HEK293 (cell line): Measurements from ENCODE around the gene STPG3.

Source experiments
- CTCF ChIA-PET: fragments of 350-600 bp; formaldehyde crosslinking; extraction: SDS; loops from one replicate; lab custom pipeline; 2021; ENCODE audit warnings: antibody characterized with exemption; lab: Yijun Ruan, JAX
- POLR2A ChIA-PET: fragments of 300-600 bp; formaldehyde crosslinking; extraction: SDS; loops from one replicate; lab custom pipeline; 2020; ENCODE audit warnings: antibody characterized with exemption, inconsistent platforms; lab: Yijun Ruan, JAX
- H3K27ac ChIP-seq: fragments of 200-500 bp; sonication (Bioruptor generic); 2 replicates; pipeline ENCODE4 v1.5.1; 2014; ENCODE audit warnings: low read depth, low read length, control low read depth, inconsistent platforms; ENCODE audit errors: extremely low read depth
- H3K36me3 ChIP-seq, 2 experiments: fragments of 200-500 bp in 1 of 2; sonication (Bioruptor generic) in 1 of 2; 1 replicate in 1 of 2; 2 replicates in 1 of 2; pipeline ENCODE4 v1.5.1; 2014 to 2017; ENCODE audit warnings: inconsistent platforms in 2 of 2, low read length in 2 of 2; ENCODE audit not compliant: control insufficient read depth in 2 of 2, insufficient read depth in 1 of 2
- H3K4me1 ChIP-seq: fragments of 200-500 bp; sonication (Bioruptor generic); 2 replicates; pipeline ENCODE4 v1.5.1; 2014; ENCODE audit warnings: mild to moderate bottlenecking, low read length, inconsistent platforms; ENCODE audit not compliant: control insufficient read depth, insufficient read depth
- H3K4me3 ChIP-seq: 2 replicates; pipeline ENCODE4 v1.5.1; 2011; ENCODE audit warnings: low read depth, mild to moderate bottlenecking, control low read depth, low read length, moderate library complexity
- H3K9me3 ChIP-seq: fragments of 200-500 bp; sonication (Bioruptor generic); 2 replicates; pipeline ENCODE4 v1.5.1; 2014; ENCODE audit warnings: low read depth, low read length, inconsistent platforms; ENCODE audit not compliant: control insufficient read depth, insufficient read depth
- GLIS1 ChIP-seq: fragments of 450-650 bp; formaldehyde crosslinking; IDR thresholded peaks from 2 replicates; pipeline ENCODE4 v1.5.1; 2016; ENCODE audit warnings: missing biosample characterization, missing genetic modification characterization
- KLF16 ChIP-seq: fragments of 450-650 bp; formaldehyde crosslinking; IDR thresholded peaks from 2 replicates; pipeline ENCODE4 v1.5.1; 2017; ENCODE audit warnings: missing biosample characterization, missing genetic modification characterization
- MZF1 ChIP-seq: fragments of 450-650 bp; formaldehyde crosslinking; IDR thresholded peaks from 2 replicates; pipeline ENCODE4 v1.5.1; 2017; ENCODE audit warnings: missing biosample characterization, missing genetic modification characterization, borderline replicate concordance
- OSR2 ChIP-seq: fragments of 450-650 bp; formaldehyde crosslinking; IDR thresholded peaks from 2 replicates; pipeline ENCODE4 v1.5.1; 2016; ENCODE audit warnings: missing biosample characterization, missing genetic modification characterization
- SETDB1 ChIP-seq: IDR thresholded peaks from one replicate; pipeline ENCODE4 v1.6.1; 2017; ENCODE audit warnings: mild to moderate bottlenecking, low read length, moderate library complexity, mixed read lengths; ENCODE audit not compliant: insufficient read length
- SP7 ChIP-seq: fragments of 450-650 bp; formaldehyde crosslinking; IDR thresholded peaks from 2 replicates; pipeline ENCODE4 v1.5.1; 2016; ENCODE audit warnings: missing biosample characterization, missing genetic modification characterization
- TRIM28 ChIP-seq: IDR thresholded peaks from 2 replicates; pipeline ENCODE4 v1.6.1; 2011; ENCODE audit warnings: low read length, control low read depth, borderline replicate concordance
- WT1 ChIP-seq: fragments of 450-650 bp; formaldehyde crosslinking; IDR thresholded peaks from 2 replicates; pipeline ENCODE4 v1.5.1; 2016; ENCODE audit warnings: missing biosample characterization, missing genetic modification characterization
- YY2 ChIP-seq: fragments of 450-650 bp; formaldehyde crosslinking; IDR thresholded peaks from 2 replicates; pipeline ENCODE4 v1.5.1; 2016; ENCODE audit warnings: missing biosample characterization, missing genetic modification characterization
- ZBTB26 ChIP-seq: fragments of 450-650 bp; formaldehyde crosslinking; optimal IDR thresholded peaks from 2 replicates; pipeline ENCODE3; 2016; ENCODE audit warnings: missing biosample characterization, mild to moderate bottlenecking, missing genetic modification characterization
- ZBTB8A ChIP-seq: fragments of 450-650 bp; formaldehyde crosslinking; IDR thresholded peaks from 2 replicates; pipeline ENCODE4 v1.5.1; 2016; ENCODE audit warnings: missing biosample characterization, missing genetic modification characterization
- ZNF112 ChIP-seq: fragments of 450-650 bp; formaldehyde crosslinking; IDR thresholded peaks from 2 replicates; pipeline ENCODE4 v1.5.0; 2017; ENCODE audit warnings: missing biosample characterization, missing genetic modification characterization
- ZNF324 ChIP-seq: fragments of 450-650 bp; formaldehyde crosslinking; IDR thresholded peaks from 2 replicates; pipeline ENCODE4 v1.5.1; 2016; ENCODE audit warnings: missing biosample characterization, missing genetic modification characterization
- ZNF335 ChIP-seq: fragments of 450-650 bp; formaldehyde crosslinking; conservative IDR thresholded peaks from 2 replicates; pipeline ENCODE4 v1.5.1; 2016; ENCODE audit warnings: missing biosample characterization, missing genetic modification characterization
- ZNF341 ChIP-seq: fragments of 450-650 bp; formaldehyde crosslinking; IDR thresholded peaks from 2 replicates; pipeline ENCODE4; 2016; ENCODE audit warnings: low read depth, missing biosample characterization, missing genetic modification characterization
- ZNF510 ChIP-seq: fragments of 450-650 bp; formaldehyde crosslinking; IDR thresholded peaks from 2 replicates; pipeline ENCODE4 v1.5.1; 2018; ENCODE audit warnings: mild to moderate bottlenecking, missing genetic modification characterization, missing biosample characterization; ENCODE audit not compliant: insufficient replicate concordance
- ZNF548 ChIP-seq: fragments of 450-650 bp; formaldehyde crosslinking; IDR thresholded peaks from 2 replicates; pipeline ENCODE4 v1.5.1; 2016; ENCODE audit warnings: missing biosample characterization, missing genetic modification characterization
- ZNF555 ChIP-seq: fragments of 450-650 bp; formaldehyde crosslinking; conservative IDR thresholded peaks from 2 replicates; pipeline ENCODE4 v1.5.1; 2017; ENCODE audit warnings: missing biosample characterization, mild to moderate bottlenecking, missing genetic modification characterization, inconsistent platforms
- ZNF692 ChIP-seq: fragments of 450-650 bp; formaldehyde crosslinking; IDR thresholded peaks from 2 replicates; pipeline ENCODE4 v1.5.1; 2016; ENCODE audit warnings: missing biosample characterization, missing genetic modification characterization
- ZNF76 ChIP-seq: fragments of 450-650 bp; formaldehyde crosslinking; IDR thresholded peaks from 2 replicates; pipeline ENCODE4; 2016; ENCODE audit warnings: low read depth, missing biosample characterization, missing genetic modification characterization, borderline replicate concordance
- ZSCAN23 ChIP-seq: fragments of 450-650 bp; formaldehyde crosslinking; IDR thresholded peaks from 2 replicates; pipeline ENCODE4 v1.5.1; 2016; ENCODE audit warnings: missing biosample characterization, missing genetic modification characterization
- TF ChIP-seq, protein P1 (sequence below): fragments of 450-650 bp; formaldehyde crosslinking; conservative IDR thresholded peaks from 2 replicates; pipeline ENCODE4 v1.5.1; 2016; ENCODE audit warnings: low read depth, missing biosample characterization, missing genetic modification characterization
- TF ChIP-seq, protein P2 (sequence below): fragments of 450-650 bp; formaldehyde crosslinking; IDR thresholded peaks from 2 replicates; pipeline ENCODE4 v1.5.1; 2016; ENCODE audit warnings: missing biosample characterization, missing genetic modification characterization
- TF ChIP-seq, protein P3 (sequence below): fragments of 450-650 bp; formaldehyde crosslinking; IDR thresholded peaks from 2 replicates; pipeline ENCODE4 v1.5.1; 2016; ENCODE audit warnings: missing biosample characterization, missing genetic modification characterization
- TF ChIP-seq, protein P4 (sequence below): fragments of 450-650 bp; formaldehyde crosslinking; IDR thresholded peaks from 2 replicates; pipeline ENCODE4 v1.5.1; 2016; ENCODE audit warnings: missing biosample characterization, missing genetic modification characterization

The STPG3 gene

DNA sequence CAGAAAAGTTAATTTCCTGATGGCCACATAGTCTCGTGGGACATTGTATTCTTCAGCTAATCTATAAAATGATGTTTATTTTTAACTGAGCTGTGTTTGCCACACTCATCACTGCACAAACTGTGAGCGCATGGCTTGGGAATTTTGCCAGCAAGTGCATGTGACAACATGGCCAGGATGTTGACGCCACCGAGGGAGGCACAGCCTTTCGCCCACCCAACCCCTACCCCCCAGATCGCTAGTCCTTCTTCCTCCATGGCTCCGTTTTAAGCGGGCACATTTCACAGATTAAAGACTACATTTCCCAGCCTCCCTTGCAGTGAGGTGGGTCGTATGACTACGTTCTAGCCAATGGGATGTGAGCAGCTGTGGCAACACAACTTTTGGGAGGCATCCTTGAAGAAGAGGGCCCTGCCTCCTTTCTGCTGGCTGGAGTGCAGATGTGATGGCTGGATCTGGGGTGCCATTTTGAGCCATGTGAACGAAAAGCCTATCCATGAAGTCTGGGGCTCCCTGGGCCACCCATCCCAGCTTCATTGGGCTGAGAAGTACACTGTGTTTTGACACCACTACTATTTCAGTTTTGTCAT lies 43.1 kb downstream of the STPG3 start:
- no peak overlapping the region for H3K27ac ChIP-seq
- no peaks in the 10 kb centered on the region for H3K36me3 ChIP-seq
- H3K9me3 ChIP-seq, result no peaks in the 10 kb centered on the region
- ChIA-PET POLR2A (interaction anchor here (0.6 to 2.1 kb wide), 4 partner anchors 8 to 165 kb away, joined by 3 to 8 read pairs (median 6); partner anchors contain the start of genes NRARP and NSMF), CTCF (interaction anchor here (0.9 to 1.4 kb wide), 9 partner anchors 47 to 265 kb away, joined by 3 to 5 read pairs (median 3); no protein-coding TSS in a partner anchor)
- H3K4me3 ChIP-seq, result no peak overlapping the region
- peaks cover 5% of the 10 kb centered on the region for H3K4me1 ChIP-seq
- TF ChIP-seq ZNF548 (tag by site-specific recombination) (no peak), ZSCAN23 (tag by site-specific recombination) (0 out of 2 replicates have a peak, but pooled peaks have one; percentile 57), GLIS1 (tag by site-specific recombination) (peak; percentile 91), OSR2 (tag by site-specific recombination) (0 out of 2 replicates have a peak, but pooled peaks have one; percentile 1), WT1 (peak; percentile 51; the same call in 1 of the 2 replicates), KLF16 (tag by site-specific recombination) (peak; percentile 38; the same call in 1 of the 2 replicates), TRIM28 (peak; percentile 99), YY2 (peak; percentile 68; the same call in 1 of the 2 replicates), SETDB1 (peak; percentile 97), ZNF510 (tag by site-specific recombination) (peak; percentile 29), MZF1 (no peak), ZNF324 (peak; percentile 56; the same call in 1 of the 2 replicates), ZNF335 (tag by site-specific recombination) (peak; percentile 66), ZBTB8A (tag by site-specific recombination) (0 out of 2 replicates have a peak, but pooled peaks have one; percentile 32), ZNF341 (tag by site-specific recombination) (peak; percentile 8; the same call in 1 of the 2 replicates), ZNF692 (tag by site-specific recombination) (0 out of 2 replicates have a peak, but pooled peaks have one; percentile 10), SP7 (tag by site-specific recombination) (peak; percentile 72), ZNF112 (tag by site-specific recombination) (no peak), ZBTB26 (tag by site-specific recombination) (peak; percentile 17), ZNF555 (tag by site-specific recombination) (no peak), ZNF76 (peak; percentile 83)
- TF ChIP-seq, protein P1, sequence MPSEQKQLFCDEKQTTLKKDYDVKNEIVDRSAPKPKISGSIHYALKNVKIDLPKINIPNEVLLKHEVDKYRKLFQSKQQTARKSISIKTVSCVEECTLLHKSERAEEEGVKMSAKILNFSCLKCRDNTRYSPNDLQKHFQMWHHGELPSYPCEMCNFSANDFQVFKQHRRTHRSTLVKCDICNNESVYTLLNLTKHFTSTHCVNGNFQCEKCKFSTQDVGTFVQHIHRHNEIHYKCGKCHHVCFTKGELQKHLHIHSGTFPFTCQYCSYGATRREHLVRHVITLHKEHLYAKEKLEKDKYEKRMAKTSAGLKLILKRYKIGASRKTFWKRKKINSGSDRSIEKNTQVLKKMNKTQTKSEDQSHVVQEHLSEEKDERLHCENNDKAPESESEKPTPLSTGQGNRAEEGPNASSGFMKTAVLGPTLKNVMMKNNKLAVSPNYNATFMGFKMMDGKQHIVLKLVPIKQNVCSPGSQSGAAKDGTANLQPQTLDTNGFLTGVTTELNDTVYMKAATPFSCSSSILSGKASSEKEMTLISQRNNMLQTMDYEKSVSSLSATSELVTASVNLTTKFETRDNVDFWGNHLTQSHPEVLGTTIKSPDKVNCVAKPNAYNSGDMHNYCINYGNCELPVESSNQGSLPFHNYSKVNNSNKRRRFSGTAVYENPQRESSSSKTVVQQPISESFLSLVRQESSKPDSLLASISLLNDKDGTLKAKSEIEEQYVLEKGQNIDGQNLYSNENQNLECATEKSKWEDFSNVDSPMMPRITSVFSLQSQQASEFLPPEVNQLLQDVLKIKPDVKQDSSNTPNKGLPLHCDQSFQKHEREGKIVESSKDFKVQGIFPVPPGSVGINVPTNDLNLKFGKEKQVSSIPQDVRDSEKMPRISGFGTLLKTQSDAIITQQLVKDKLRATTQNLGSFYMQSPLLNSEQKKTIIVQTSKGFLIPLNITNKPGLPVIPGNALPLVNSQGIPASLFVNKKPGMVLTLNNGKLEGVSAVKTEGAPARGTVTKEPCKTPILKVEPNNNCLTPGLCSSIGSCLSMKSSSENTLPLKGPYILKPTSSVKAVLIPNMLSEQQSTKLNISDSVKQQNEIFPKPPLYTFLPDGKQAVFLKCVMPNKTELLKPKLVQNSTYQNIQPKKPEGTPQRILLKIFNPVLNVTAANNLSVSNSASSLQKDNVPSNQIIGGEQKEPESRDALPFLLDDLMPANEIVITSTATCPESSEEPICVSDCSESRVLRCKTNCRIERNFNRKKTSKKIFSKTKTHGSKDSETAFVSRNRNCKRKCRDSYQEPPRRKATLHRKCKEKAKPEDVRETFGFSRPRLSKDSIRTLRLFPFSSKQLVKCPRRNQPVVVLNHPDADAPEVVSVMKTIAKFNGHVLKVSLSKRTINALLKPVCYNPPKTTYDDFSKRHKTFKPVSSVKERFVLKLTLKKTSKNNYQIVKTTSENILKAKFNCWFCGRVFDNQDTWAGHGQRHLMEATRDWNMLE (tag by site-specific recombination), result 0 out of 2 replicates have a peak, but pooled peaks have one; percentile 24
- TF ChIP-seq, protein P2, sequence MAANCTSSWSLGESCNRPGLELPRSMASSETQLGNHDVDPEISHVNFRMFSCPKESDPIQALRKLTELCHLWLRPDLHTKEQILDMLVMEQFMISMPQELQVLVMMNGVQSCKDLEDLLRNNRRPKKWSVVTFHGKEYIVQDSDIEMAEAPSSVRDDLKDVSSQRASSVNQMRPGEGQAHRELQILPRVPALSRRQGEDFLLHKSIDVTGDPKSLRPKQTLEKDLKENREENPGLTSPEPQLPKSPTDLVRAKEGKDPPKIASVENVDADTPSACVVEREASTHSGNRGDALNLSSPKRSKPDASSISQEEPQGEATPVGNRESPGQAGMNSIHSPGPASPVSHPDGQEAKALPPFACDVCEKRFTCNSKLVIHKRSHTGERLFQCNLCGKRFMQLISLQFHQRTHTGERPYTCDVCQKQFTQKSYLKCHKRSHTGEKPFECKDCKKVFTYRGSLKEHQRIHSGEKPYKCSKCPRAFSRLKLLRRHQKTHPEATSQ, result peak; percentile 49; the same call in 1 of the 2 replicates
- TF ChIP-seq, protein P3, sequence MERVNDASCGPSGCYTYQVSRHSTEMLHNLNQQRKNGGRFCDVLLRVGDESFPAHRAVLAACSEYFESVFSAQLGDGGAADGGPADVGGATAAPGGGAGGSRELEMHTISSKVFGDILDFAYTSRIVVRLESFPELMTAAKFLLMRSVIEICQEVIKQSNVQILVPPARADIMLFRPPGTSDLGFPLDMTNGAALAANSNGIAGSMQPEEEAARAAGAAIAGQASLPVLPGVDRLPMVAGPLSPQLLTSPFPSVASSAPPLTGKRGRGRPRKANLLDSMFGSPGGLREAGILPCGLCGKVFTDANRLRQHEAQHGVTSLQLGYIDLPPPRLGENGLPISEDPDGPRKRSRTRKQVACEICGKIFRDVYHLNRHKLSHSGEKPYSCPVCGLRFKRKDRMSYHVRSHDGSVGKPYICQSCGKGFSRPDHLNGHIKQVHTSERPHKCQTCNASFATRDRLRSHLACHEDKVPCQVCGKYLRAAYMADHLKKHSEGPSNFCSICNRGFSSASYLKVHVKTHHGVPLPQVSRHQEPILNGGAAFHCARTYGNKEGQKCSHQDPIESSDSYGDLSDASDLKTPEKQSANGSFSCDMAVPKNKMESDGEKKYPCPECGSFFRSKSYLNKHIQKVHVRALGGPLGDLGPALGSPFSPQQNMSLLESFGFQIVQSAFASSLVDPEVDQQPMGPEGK (tag by site-specific recombination), result peak; percentile 69
- TF ChIP-seq, protein P4, sequence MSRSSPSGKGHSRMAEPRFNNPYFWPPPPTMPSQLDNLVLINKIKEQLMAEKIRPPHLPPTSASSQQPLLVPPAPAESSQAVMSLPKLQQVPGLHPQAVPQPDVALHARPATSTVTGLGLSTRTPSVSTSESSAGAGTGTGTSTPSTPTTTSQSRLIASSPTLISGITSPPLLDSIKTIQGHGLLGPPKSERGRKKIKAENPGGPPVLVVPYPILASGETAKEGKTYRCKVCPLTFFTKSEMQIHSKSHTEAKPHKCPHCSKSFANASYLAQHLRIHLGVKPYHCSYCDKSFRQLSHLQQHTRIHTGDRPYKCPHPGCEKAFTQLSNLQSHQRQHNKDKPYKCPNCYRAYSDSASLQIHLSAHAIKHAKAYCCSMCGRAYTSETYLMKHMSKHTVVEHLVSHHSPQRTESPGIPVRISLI (tag by site-specific recombination), result no peak
